Panc1 (cell line): ENCODE results near the gene SORD. TPM values are rescaled to one million over a fixed set of nuclear protein-coding genes. Genes with fewer than 3 reads are reported as not detected.

Experiments
- ATAC-seq: fragments of 200-7000 bp; cut with Tn5 transposase; 2 replicates; pipeline ENCODE4 v1.9.1; 2020; ENCODE audit warnings: mild to moderate bottlenecking, moderate library complexity
- BruUV-seq: library from RNA; stranded (reverse); fragments of 400-500 nt; replicated peaks from 2 replicates; lab custom pipeline; 2021; lab: Mats Ljungman, UMichigan
- CTCF ChIA-PET: fragments of 300-600 bp; sonication (Branson Sonifier 250); formaldehyde crosslinking; loops from one replicate; lab custom pipeline; 2022; ENCODE audit warnings: antibody characterized with exemption; lab: Charles Lee
- POLR2A ChIA-PET: fragments of 300-600 bp; sonication (Branson Sonifier 250); formaldehyde crosslinking; loops from one replicate; lab custom pipeline; 2022; ENCODE audit warnings: antibody characterized with exemption; lab: Charles Lee
- DNase-seq: peaks from one replicate; pipeline ENCODE4 v3.0.0-alpha.2; 2010; ENCODE audit warnings: low read depth, low spot score
- H3K27ac ChIP-seq: 2 replicates; pipeline ENCODE4 v1.5.1; 2011; ENCODE audit warnings: mild to moderate bottlenecking, low read length, inconsistent platforms
- H3K27me3 ChIP-seq: fragments of 200-500 bp; sonication (Bioruptor generic); 2 replicates; pipeline ENCODE4 v1.6.0; 2014; ENCODE audit warnings: low read length, inconsistent platforms; ENCODE audit not compliant: control insufficient read depth, insufficient read depth
- H3K36me3 ChIP-seq: fragments of 200-500 bp; sonication (Bioruptor generic); 2 replicates; pipeline ENCODE4 v1.5.1; 2014; ENCODE audit warnings: inconsistent platforms, mild to moderate bottlenecking, low read length, moderate library complexity; ENCODE audit not compliant: control insufficient read depth, insufficient read depth
- H3K4me1 ChIP-seq: 2 replicates; pipeline ENCODE4 v1.5.1; 2011; ENCODE audit warnings: inconsistent platforms, mild to moderate bottlenecking, low read length, moderate library complexity; ENCODE audit not compliant: control insufficient read depth, insufficient read depth
- H3K4me3 ChIP-seq, 2 experiments: 2 replicates each; pipeline ENCODE4 v1.5.1; 2011 to 2012; ENCODE audit warnings: low read depth in 2 of 2, low read length in 2 of 2, mild to moderate bottlenecking in 2 of 2, inconsistent platforms in 1 of 2, moderate library complexity in 1 of 2
- H3K9me3 ChIP-seq: fragments of 200-500 bp; sonication (Bioruptor generic); 2 replicates; pipeline ENCODE4 v1.5.1; 2014; ENCODE audit warnings: low read depth, mild to moderate bottlenecking, inconsistent platforms, low read length, moderate library complexity; ENCODE audit not compliant: control insufficient read depth, insufficient read depth
- CTCF ChIP-seq: fragments of 450-650 bp; IDR thresholded peaks from 2 replicates; pipeline ENCODE4 v1.5.1; 2017; ENCODE audit warnings: mild to moderate bottlenecking
- POLR2AphosphoS5 ChIP-seq: IDR thresholded peaks from 2 replicates; pipeline ENCODE4 v1.6.1; 2012; ENCODE audit warnings: mild to moderate bottlenecking, low read depth, low read length, moderate library complexity
- REST ChIP-seq, 2 experiments: IDR thresholded peaks; 2 replicates each; pipeline ENCODE4 v1.6.1; 2011 to 2012; ENCODE audit warnings: low read depth in 2 of 2, control low read depth in 1 of 2, low read length in 1 of 2, mild to moderate bottlenecking in 1 of 2, moderate library complexity in 1 of 2; ENCODE audit not compliant: insufficient read depth in 1 of 2
- SIN3A ChIP-seq: IDR thresholded peaks from 2 replicates; pipeline ENCODE4 v1.6.1; 2012; ENCODE audit warnings: low read depth, mild to moderate bottlenecking, low read length, moderate library complexity, borderline replicate concordance; ENCODE audit not compliant: insufficient read depth
- TCF7L2 ChIP-seq: IDR thresholded peaks from 2 replicates; pipeline ENCODE4 v1.6.1; 2011; ENCODE audit warnings: mild to moderate bottlenecking, low read depth, low read length, inconsistent platforms
- in situ Hi-C: cut with HindIII; loops from 2 replicates; pipeline ENCODE4 v1.10.0; 2016; ENCODE audit warnings: low sequenced_read_pairs, low pct_unique_long_range_greater_than_20kb
- intact Hi-C: fragments of 100-400 bp; cut with micrococcal nuclease; formaldehyde crosslinking; loops from one replicate; pipeline ENCODE4 v1.10.0; 2022; ENCODE audit not compliant: unreplicated experiment
- total RNA-seq: library from RNA; stranded (reverse); gene quantifications from one replicate; pipeline ENCODE4 v1.2.1, GENCODE V29; 2021; ENCODE audit not compliant: unreplicated experiment

The SORD gene
- total RNA-seq, 1 experiment from 2014 or later = 34.0 TPM

GRCh38 chr15:45117308-45118130 is 94.5 kb downstream of the SORD start:
- Histone ChIP-seq H3K4me1 (peaks cover 9% of the 10 kb centered on the region), H3K9me3 (no peaks in the 10 kb centered on the region), H3K27me3 (peaks cover 15% of the 10 kb centered on the region; the same call in 1 of the 2 replicates), H3K4me3 (no peak overlapping the region), H3K36me3 (no peaks in the 10 kb centered on the region), H3K27ac (no peak overlapping the region)
- intact Hi-C loops (no loop called here), in situ Hi-C loops (no loop called here)
- CTCF ChIA-PET = interaction anchor here (0.6 to 1.6 kb wide), 14 partner anchors 9 to 162 kb away, joined by 3 to 9 read pairs (median 3); no protein-coding TSS in a partner anchor
- POLR2A ChIA-PET = no interaction called here
- DNase-seq (no peak), ATAC-seq (peak; percentile 35)
- BruUV-seq = no TSS peak
- TF ChIP-seq SIN3A (no peak), POLR2AphosphoS5 (no peak)

GRCh38 chr15:45118131-45118588 is 95.2 kb downstream of the SORD start:
- Histone ChIP-seq H3K9me3 (no peaks in the 10 kb centered on the region), H3K27ac (no peak overlapping the region), H3K27me3 (peaks cover 15% of the 10 kb centered on the region; the same call in 1 of the 2 replicates), H3K4me1 (peaks cover 7% of the 10 kb centered on the region), H3K4me3 (no peak overlapping the region), H3K36me3 (no peaks in the 10 kb centered on the region)
- no TSS peak for BruUV-seq
- ATAC-seq (peak; percentile 95), DNase-seq (peak; percentile 78)
- TF ChIP-seq SIN3A (no peak), REST (IDR thresholded peaks at IDR 0.05; ENCODE audit: insufficient read depth in 1 of 2, low read depth in 2 of 2, low read length in 1 of 2) (no peak), CTCF (peak; percentile 100), TCF7L2 (no peak)
- ChIA-PET POLR2A (no interaction called here), CTCF (interaction anchor here (0.6 to 1.6 kb wide), 16 partner anchors 8 to 266 kb away, joined by 3 to 9 read pairs (median 4); no protein-coding TSS in a partner anchor)
- intact Hi-C loops = no loop called here
- in situ Hi-C loops = no loop called here
